Measurements from ENCODE around the gene RHBDF2. TPM values are rescaled to one million over a fixed set of nuclear protein-coding genes. Genes with fewer than 3 reads are reported as not detected.
A peak's percentile ranks its signal among the peaks of the same experiment; 100 is the strongest.

Gene RHBDF2
- total RNA-seq, 1 experiment from 2014 or later, result 19.7 TPM

DNA sequence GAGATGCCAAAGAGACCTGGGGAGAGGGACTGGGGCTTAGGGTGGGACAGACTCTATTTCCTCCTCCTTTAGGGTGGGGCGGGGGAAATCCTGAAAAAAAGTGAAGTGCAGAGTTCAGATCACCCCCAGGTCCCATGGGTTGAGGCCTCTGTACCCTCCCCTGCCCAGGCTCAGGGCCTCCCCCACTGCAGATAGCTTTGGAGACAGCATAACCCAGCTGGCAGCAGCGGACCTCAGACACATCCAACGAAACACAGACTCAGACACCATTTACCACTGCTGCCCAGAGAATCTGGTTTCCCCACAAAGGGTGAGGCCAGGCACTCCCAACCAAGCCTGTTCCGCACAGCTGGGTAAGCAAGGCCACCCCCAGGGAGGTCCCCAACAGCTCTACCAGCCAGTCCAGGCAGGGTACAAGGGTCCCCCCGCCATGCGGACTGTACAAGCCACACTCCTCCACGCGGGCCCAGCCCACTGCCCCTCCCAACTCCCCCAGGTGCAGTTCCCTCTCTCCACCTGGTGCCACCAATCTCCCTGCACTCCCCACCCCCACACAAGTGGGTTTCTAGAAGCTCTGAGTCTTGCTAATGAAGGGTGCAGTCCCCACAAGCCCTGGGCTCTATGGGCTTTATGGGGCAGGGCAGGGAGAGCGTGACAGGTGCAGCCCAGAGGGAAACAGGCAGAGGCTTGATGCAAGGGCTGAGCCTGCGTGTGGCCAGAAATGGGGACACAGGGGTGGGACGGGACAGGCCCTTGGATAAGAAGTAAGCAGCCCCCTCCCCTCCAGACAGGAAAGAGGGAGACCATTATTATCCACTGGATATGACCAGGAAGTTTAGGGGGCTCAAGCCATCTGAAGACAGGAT, 8.9 kb downstream of the RHBDF2 start:
- no peaks in the 10 kb centered on the region for H3K9me3 Mint-ChIP-seq
- Histone ChIP-seq H4K5ac (ENCODE audit: insufficient read length, low read depth, low read length) (no peak overlapping the region), H4K20me1 (ENCODE audit: control insufficient read depth, insufficient read depth, insufficient read length) (no peaks in the 10 kb centered on the region), H2AFZ (ENCODE audit: low read length) (no peak overlapping the region), H3K14ac (ENCODE audit: insufficient read depth, low read length) (peak overlapping the region; percentile 78; the same call in 1 of the 2 replicates), H3K23me2 (ENCODE audit: insufficient read length, low read depth, low read length, poor library complexity, severe bottlenecking) (no peaks in the 10 kb centered on the region), H3K27ac (ENCODE audit: insufficient read length, low read depth, low read length) (no peak overlapping the region), H4K8ac (replicated peaks; ENCODE audit: insufficient read length, low read depth, low read length) (no peak overlapping the region), H3K4ac (ENCODE audit: low read depth, low read length) (no peak overlapping the region), H2BK5ac (ENCODE audit: insufficient read length, low read length) (no peak overlapping the region), H3K18ac (ENCODE audit: insufficient read length, low read depth, low read length) (no peak overlapping the region), H2AK5ac (ENCODE audit: insufficient read length, low read length) (no peak overlapping the region), H3T11ph (ENCODE audit: low read length) (no peak overlapping the region), H2BK15ac (ENCODE audit: low read depth, low read length) (no peak overlapping the region), H3K56ac (ENCODE audit: insufficient read length, low read depth, low read length) (no peak overlapping the region), H4K91ac (ENCODE audit: insufficient read length, low read depth, low read length) (no peak overlapping the region), H3K4me2 (ENCODE audit: insufficient read depth, insufficient read length, low read length) (no peak overlapping the region), H3K23ac (ENCODE audit: insufficient read length, low read depth, low read length) (no peak overlapping the region), H3K4me1 (ENCODE audit: insufficient read depth, low read length) (no peaks in the 10 kb centered on the region; the same call in 1 of the 2 replicates), H3K79me1 (ENCODE audit: insufficient read depth, low read depth, low read length, poor library complexity, severe bottlenecking) (no peaks in the 10 kb centered on the region), H3K27me3 (ENCODE audit: insufficient read depth, low read length) (no peaks in the 10 kb centered on the region), H3K9me3 (ENCODE audit: control insufficient read depth, low read depth, low read length) (no peaks in the 10 kb centered on the region), H3K9ac (ENCODE audit: extremely low read depth, insufficient read length, low read length) (no peak overlapping the region), H3K79me2 (ENCODE audit: insufficient read depth, low read length) (no peaks in the 10 kb centered on the region), H2BK12ac (ENCODE audit: insufficient read length, low read depth, low read length) (no peak overlapping the region), H2BK20ac (ENCODE audit: low read depth, low read length, poor library complexity, severe bottlenecking) (no peak overlapping the region), H2BK120ac (ENCODE audit: low read depth, low read length, poor library complexity, severe bottlenecking) (no peak overlapping the region)
- WGBS (ENCODE audit: extremely low coverage, insufficient read length, low lambda C conversion rate), result no CpG with 5 or more reads among the region's 11 CpGs
- no peaks in the 10 kb centered on the region; the same call in 1 of the 2 replicates for H3K27me3 Mint-ChIP-seq (ENCODE audit: low read depth)
- no peak for DNase-seq
- TF ChIP-seq, protein P1, sequence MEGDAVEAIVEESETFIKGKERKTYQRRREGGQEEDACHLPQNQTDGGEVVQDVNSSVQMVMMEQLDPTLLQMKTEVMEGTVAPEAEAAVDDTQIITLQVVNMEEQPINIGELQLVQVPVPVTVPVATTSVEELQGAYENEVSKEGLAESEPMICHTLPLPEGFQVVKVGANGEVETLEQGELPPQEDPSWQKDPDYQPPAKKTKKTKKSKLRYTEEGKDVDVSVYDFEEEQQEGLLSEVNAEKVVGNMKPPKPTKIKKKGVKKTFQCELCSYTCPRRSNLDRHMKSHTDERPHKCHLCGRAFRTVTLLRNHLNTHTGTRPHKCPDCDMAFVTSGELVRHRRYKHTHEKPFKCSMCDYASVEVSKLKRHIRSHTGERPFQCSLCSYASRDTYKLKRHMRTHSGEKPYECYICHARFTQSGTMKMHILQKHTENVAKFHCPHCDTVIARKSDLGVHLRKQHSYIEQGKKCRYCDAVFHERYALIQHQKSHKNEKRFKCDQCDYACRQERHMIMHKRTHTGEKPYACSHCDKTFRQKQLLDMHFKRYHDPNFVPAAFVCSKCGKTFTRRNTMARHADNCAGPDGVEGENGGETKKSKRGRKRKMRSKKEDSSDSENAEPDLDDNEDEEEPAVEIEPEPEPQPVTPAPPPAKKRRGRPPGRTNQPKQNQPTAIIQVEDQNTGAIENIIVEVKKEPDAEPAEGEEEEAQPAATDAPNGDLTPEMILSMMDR (conservative IDR thresholded peaks at IDR 0.05), result no peak
- peaks cover 0 to 6% (median 3%) of the 10 kb centered on the region in 3 experiments; a peak in 3 of 7 replicates for H3K36me3 Mint-ChIP-seq (ENCODE audit: insufficient read depth in 1 of 3, low read depth in 3 of 3)
- H3K4me3 Mint-ChIP-seq, result peak overlapping the region in 1 of 2 experiments; percentile 48; a peak in 2 of 5 replicates
- H3K4me1 Mint-ChIP-seq, result peaks cover 17 to 30% of the 10 kb centered on the region in 2 experiments
- peak overlapping the region in 2 of 3 experiments; percentile 39 to 57; a peak in 2 of 7 replicates for H3K27ac Mint-ChIP-seq

Data from H9 (cell line).